Transverse colon (tissue), 4 donors: ENCODE measurements around the gene KRTAP9-8. TPM values are rescaled to one million over a fixed set of nuclear protein-coding genes. Genes with fewer than 3 reads are reported as not detected.

Experiments
- DNase-seq: peaks from one replicate; pipeline ENCODE4 v3.0.0-alpha.2; 2019
- H3K27ac ChIP-seq, 4 donors: fragments of 200-600 bp; sonication (generic); 2 replicates each; pipeline ENCODE4 v1.5.1; 2016 to 2018; ENCODE audit warnings: inconsistent platforms in 4 of 4
- H3K27me3 ChIP-seq: fragments of 200-600 bp; sonication (generic); 2 replicates; pipeline ENCODE4 v1.5.1; 2017; ENCODE audit warnings: inconsistent platforms
- H3K36me3 ChIP-seq, 4 donors: fragments of 200-600 bp; sonication (generic); 2 replicates each; pipeline ENCODE4 v1.5.1; 2017 to 2019; ENCODE audit warnings: inconsistent platforms in 4 of 4
- H3K4me1 ChIP-seq, 4 donors: fragments of 200-600 bp; sonication (generic); 2 replicates each; pipeline ENCODE4 v1.5.1; 2017 to 2020; ENCODE audit warnings: inconsistent platforms in 4 of 4
- H3K4me3 ChIP-seq, 4 donors: fragments of 200-600 bp; sonication (generic); 1 replicate in 1 of 4; 2 replicates in 3 of 4; pipeline versions ENCODE4 v1.5.1 to v1.6.1; 2017 to 2019; ENCODE audit warnings: inconsistent platforms in 4 of 4
- H3K9me3 ChIP-seq, 2 donors: fragments of 200-600 bp; sonication (generic); 2 replicates each; pipeline ENCODE4 v1.5.1; 2017 to 2019; ENCODE audit warnings: inconsistent platforms in 2 of 2
- CTCF ChIP-seq, 5 experiments: fragments of 200-600 bp in 3 of 5; fragments of 450-650 bp in 2 of 5; sonication (generic) in 3 of 5; IDR thresholded peaks; 1 replicate in 2 of 5; 2 replicates in 3 of 5; pipeline ENCODE4 v1.5.1; 2016 to 2017; ENCODE audit warnings: antibody characterized with exemption in 5 of 5, inconsistent platforms in 3 of 5, mild to moderate bottlenecking in 2 of 5, moderate library complexity in 1 of 5
- EP300 ChIP-seq: sonication (generic); formaldehyde crosslinking; IDR thresholded peaks from one replicate; pipeline ENCODE4 v1.6.1; 2017; ENCODE audit warnings: antibody characterized with exemption, low read depth
- POLR2A ChIP-seq: fragments of 450-650 bp; IDR thresholded peaks from one replicate; pipeline ENCODE4 v1.6.1; 2016; ENCODE audit warnings: antibody characterized with exemption, mild to moderate bottlenecking, moderate library complexity
- POLR2AphosphoS5 ChIP-seq, 3 donors: sonication (generic); formaldehyde crosslinking; IDR thresholded peaks; one replicate each; pipeline ENCODE4 v1.6.1; 2016; ENCODE audit warnings: antibody characterized with exemption in 3 of 3
- WGBS, 2 donors: methylation state at CpG; one replicate each; pipeline ENCODE4 v1.1.5; 2018; ENCODE audit warnings: low coverage in 1 of 2; 5-methylcytosine and 5-hydroxymethylcytosine counted together
- in situ Hi-C, 4 donors: fragments of 200-750 bp; cut with MboI; loops; one replicate each; pipeline versions ENCODE4 v1.15.0 to v1.15.1; 2017; ENCODE audit warnings: low sequenced_read_pairs in 3 of 4, low pct_ligation_motif_present in 1 of 4, low pct_unique_long_range_greater_than_20kb in 1 of 4
- intact Hi-C: fragments of 100-400 bp; cut with DNase I; formaldehyde crosslinking; loops from one replicate; pipeline ENCODE4 v1.15.1; 2023; ENCODE audit warnings: low total_unique reads
- total RNA-seq, 4 donors: library from RNA; depleted of rRNA; stranded (reverse); fragments of >200 nt; gene quantifications; one replicate each; pipeline ENCODE4 v1.1.0, GENCODE V29; 2016

Gene KRTAP9-8
- total RNA-seq, 4 donors from 2014 or later: not detected

GRCh38 chr17:41258406-41258805 lies 20.6 kb downstream of the KRTAP9-8 start:
- H3K9me3 ChIP-seq: no peaks in the 10 kb centered on the region
- intact Hi-C loops: no loop called here
- TF ChIP-seq POLR2A (no peak), POLR2AphosphoS5 (IDR thresholded peaks at IDR 0.05) (no peak), EP300 (no peak), CTCF (IDR thresholded peaks at IDR 0.05) (no peak)
- H3K4me3 ChIP-seq: no peak overlapping the region
- in situ Hi-C loops: loop anchor here in 1 of 4 donors (25.0 kb wide), 1 partner anchor 104 kb away; the partner anchor contains the start of genes KRT33A and KRT33B
- H3K27me3 ChIP-seq: peaks cover 35% of the 10 kb centered on the region
- DNase-seq: no peak
- H3K4me1 ChIP-seq: no peaks in the 10 kb centered on the region
- no peaks in the 10 kb centered on the region for H3K36me3 ChIP-seq
- H3K27ac ChIP-seq: no peak overlapping the region

GRCh38 chr17:41263212-41263611 lies 25.4 kb downstream of the KRTAP9-8 start:
- H3K4me1 ChIP-seq: no peaks in the 10 kb centered on the region
- no peak for DNase-seq
- H3K27ac ChIP-seq: no peak overlapping the region
- peaks cover 42% of the 10 kb centered on the region for H3K27me3 ChIP-seq
- no peak overlapping the region for H3K4me3 ChIP-seq
- TF ChIP-seq POLR2A (no peak), POLR2AphosphoS5 (IDR thresholded peaks at IDR 0.05) (no peak), EP300 (no peak), CTCF (IDR thresholded peaks at IDR 0.05) (no peak)
- no peaks in the 10 kb centered on the region for H3K9me3 ChIP-seq
- H3K36me3 ChIP-seq: no peaks in the 10 kb centered on the region
- intact Hi-C loops (no loop called here), in situ Hi-C loops (loop anchor here in 1 of 4 donors (25.0 kb wide), 1 partner anchor 99 kb away; the partner anchor contains the start of genes KRT33A and KRT33B)
- 55 to 78% methylated on average over 1 to 2 of the region's 2 CpGs for WGBS, 2 donors

- Histone ChIP-seq H3K4me1 (no peaks in the 10 kb centered on the region), H3K27ac (no peak overlapping the region), H3K36me3 (no peaks in the 10 kb centered on the region), H3K9me3 (no peaks in the 10 kb centered on the region), H3K4me3 (no peak overlapping the region), H3K27me3 (peaks cover 28% of the 10 kb centered on the region)
- intact Hi-C loops: no loop called here
- in situ Hi-C loops: loop anchor here in 1 of 4 donors (25.0 kb wide), 1 partner anchor 98 kb away; the partner anchor contains the start of genes KRT33A and KRT33B
- DNase-seq: no peak
- no peak for TF ChIP-seq POLR2A
- TF ChIP-seq EP300: no peak
- TF ChIP-seq POLR2AphosphoS5 (IDR thresholded peaks at IDR 0.05): no peak
- no peak for TF ChIP-seq CTCF (IDR thresholded peaks at IDR 0.05)
- 73% methylated on average over 3 of the region's 3 CpGs; no CpG with 5 or more reads in 1 of the 2 donors for WGBS, 2 donors
Measured at GRCh38 chr17:41264599-41264998, 26.8 kb downstream of the KRTAP9-8 start.

GRCh38 chr17:41265078-41265477 lies 27.3 kb downstream of the KRTAP9-8 start, which contains the start of gene KRTAP9-6:
Gene KRTAP9-6, plus strand, starts transcription at chr17:41265378. Its CDS starts 0 bp downstream, at chr17:41265378.
- DNase-seq: no peak
- Histone ChIP-seq H3K27me3 (peaks cover 26% of the 10 kb centered on the region), H3K4me1 (no peaks in the 10 kb centered on the region), H3K27ac (no peak within 1 kb of the TSS), H3K36me3 (no peaks in the 10 kb centered on the region), H3K9me3 (no peaks in the 10 kb centered on the region), H3K4me3 (no peak within 1 kb of the TSS)
- 39 to 70% methylated on average over 1 to 2 of the region's 2 CpGs for WGBS, 2 donors
- TF ChIP-seq POLR2AphosphoS5 (IDR thresholded peaks at IDR 0.05): no peak
- no peak for TF ChIP-seq POLR2A
- TF ChIP-seq EP300: no peak
- no peak for TF ChIP-seq CTCF (IDR thresholded peaks at IDR 0.05)
- intact Hi-C loops: no loop called here
- in situ Hi-C loops: loop anchor here in 1 of 4 donors (25.0 kb wide), 1 partner anchor 97 kb away; the partner anchor contains the start of genes KRT33A and KRT33B
